ENCODE measurements around the gene TMEM121B. TPM values are rescaled to one million over a fixed set of nuclear protein-coding genes. Genes with fewer than 3 reads are reported as not detected.
A peak's percentile ranks its signal among the peaks of the same experiment; 100 is the strongest.

Gene TMEM121B
- total RNA-seq, 2 experiments from 2014 or later = 0.27 to 0.36 TPM

DNA sequence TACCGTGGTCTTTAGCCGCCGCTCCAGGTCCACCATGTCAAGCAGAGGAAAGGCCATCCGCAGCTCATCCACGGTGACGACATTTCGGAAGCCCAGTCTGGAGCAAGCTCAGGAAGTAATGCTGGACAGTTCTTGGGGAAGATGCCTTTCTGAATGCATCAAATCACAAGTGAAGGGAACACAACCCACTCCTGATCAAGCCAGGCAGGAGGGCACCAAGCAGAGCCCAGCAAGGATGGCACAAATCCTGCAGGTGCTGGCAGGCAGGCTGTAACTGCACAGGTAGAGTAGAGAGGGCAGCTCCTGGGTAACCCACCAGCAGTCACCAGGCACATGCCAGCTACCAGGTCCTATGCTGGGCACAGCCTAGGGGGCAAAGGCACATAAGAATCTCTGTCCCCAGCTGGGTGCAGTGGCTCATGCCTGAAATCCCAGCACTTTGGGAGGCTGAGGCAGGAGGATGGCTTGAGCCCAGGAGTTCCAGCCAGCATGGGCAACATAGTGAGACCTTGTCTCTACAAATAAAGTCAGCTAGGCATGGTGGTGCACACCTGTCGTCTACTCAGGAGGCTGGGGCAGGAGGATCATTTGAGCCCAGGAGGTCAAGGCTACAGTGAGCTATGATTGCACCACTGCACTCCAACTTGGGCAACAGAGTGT is 24.0 kb upstream of the TMEM121B start:
- Mint-ChIP-seq H3K27ac (no peak overlapping the region), H3K36me3 (peaks cover 21% of the 10 kb centered on the region), H3K4me3 (no peak overlapping the region), H3K9me3 (no peaks in the 10 kb centered on the region), H3K27me3 (no peaks in the 10 kb centered on the region), H3K4me1 (peaks cover 3% of the 10 kb centered on the region)
- DNase-seq = no peak

DNA sequence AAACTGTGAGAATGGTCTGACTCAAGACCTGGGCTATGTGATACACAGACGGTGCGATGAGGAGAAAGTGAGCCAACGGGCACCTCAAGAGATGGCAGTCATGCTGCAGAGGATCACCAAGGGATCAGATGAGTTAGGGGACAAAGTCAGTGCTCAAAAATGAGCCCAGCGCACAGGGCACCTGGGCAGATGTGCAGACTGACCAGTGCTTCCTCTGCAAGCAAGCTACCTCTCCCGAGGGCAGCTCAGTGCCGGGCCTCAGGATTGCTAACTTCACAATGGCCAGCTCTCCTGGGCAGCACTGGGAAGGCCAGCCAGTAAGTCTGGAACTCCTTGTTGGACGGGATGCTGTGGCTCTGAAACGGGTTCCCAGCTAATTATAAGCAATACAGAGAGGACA is 22.7 kb upstream of the TMEM121B start:
- Mint-ChIP-seq H3K9me3 (no peaks in the 10 kb centered on the region), H3K27ac (no peak overlapping the region), H3K27me3 (no peaks in the 10 kb centered on the region), H3K36me3 (peaks cover 21% of the 10 kb centered on the region), H3K4me3 (no peak overlapping the region), H3K4me1 (peaks cover 3% of the 10 kb centered on the region)
- no peak for DNase-seq

DNA sequence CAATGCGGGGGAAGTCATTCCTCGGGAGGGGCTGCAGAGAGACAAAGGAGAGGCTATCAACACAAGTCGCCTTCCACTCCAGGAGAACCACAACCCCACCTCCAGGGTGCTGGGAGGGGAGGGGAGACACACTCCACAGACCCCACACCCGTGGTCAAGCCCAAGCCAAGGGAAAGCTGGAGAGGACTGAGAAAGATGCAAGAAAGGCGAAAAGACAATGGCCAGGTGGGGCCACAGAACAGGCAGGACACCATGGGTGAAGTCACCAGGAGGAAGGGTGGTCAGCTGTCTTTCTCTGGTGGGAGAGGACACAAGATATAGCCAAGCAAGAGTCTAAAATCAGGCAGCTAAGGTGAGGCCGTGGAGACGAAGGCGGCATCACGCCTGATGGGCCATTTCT is 21.9 kb upstream of the TMEM121B start:
- Mint-ChIP-seq H3K9me3 (no peaks in the 10 kb centered on the region), H3K4me1 (peaks cover 2% of the 10 kb centered on the region), H3K4me3 (no peak overlapping the region), H3K27ac (no peak overlapping the region), H3K27me3 (no peaks in the 10 kb centered on the region), H3K36me3 (peaks cover 24% of the 10 kb centered on the region)
- no peak for DNase-seq

DNA sequence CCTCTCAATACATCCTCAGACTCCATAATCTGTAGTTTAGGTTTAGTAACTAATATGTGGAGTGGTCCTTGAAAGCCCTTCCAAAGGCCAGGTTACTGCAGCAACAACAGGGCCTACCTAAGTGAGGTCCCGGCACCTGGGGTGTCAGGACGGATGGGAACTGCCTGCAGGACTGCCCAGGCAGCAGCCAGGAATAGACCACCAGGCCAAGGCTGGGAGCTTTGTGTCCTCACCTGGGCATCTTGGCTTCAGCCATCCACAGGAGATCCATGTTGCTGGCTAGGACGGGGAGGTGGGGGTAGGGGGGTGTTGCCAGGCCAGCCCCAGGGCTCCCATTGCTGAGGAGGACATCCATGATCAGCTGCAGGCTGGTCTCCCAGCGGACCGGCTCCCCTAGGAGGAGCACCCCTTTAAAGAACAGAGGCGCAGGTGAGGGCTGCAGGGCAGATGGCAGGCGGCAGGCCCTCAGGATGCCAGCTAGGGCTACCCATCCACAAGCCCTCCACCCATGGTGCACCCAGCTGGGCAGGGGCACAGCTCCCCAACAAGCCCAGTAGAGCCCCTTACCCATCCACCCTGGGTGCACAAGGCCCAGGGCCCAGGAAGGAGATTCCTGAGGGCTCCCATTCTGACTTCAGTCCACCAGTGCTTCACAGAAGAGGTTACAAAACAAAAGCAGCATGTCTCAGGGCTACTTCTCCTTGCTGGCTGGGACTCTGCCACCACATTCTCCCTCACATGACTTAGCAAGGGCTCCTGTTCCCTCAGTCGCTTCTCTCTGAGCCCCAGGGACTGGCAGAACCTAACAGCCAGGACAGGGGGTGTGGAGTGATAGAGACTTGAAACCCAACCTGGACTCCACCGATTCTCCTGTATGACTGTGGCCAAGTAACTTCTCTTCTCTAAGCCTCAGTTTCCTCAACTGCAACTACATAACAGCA is 19.9 kb upstream of the TMEM121B start:
- Mint-ChIP-seq H3K36me3 (peaks cover 18% of the 10 kb centered on the region), H3K27ac (no peak overlapping the region), H3K4me3 (no peak overlapping the region), H3K27me3 (no peaks in the 10 kb centered on the region), H3K9me3 (no peaks in the 10 kb centered on the region), H3K4me1 (peaks cover 2% of the 10 kb centered on the region)
- no peak for DNase-seq

DNA sequence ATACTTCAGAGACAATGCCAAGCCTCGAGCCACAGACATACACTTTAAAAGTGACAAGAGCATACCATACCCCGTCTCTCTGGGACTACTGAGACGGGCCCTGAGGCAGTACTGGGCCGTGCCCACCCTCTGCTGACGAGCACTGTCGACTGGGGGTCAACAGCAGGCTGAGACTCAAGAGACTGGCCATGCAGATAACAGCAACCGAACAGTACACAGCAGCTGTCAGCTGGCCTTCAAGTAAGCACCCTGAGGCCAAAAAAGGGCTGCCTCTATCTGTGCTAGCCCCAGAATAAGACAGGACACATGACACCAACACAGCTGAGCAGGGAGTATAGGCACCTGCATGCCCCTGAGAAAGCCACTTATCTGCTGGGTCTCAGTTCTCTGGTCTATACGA is 18.9 kb upstream of the TMEM121B start:
- Mint-ChIP-seq H3K36me3 (peaks cover 15% of the 10 kb centered on the region), H3K27me3 (no peaks in the 10 kb centered on the region), H3K27ac (no peak overlapping the region), H3K4me1 (peaks cover 2% of the 10 kb centered on the region), H3K9me3 (no peaks in the 10 kb centered on the region), H3K4me3 (no peak overlapping the region)
- DNase-seq = no peak

DNA sequence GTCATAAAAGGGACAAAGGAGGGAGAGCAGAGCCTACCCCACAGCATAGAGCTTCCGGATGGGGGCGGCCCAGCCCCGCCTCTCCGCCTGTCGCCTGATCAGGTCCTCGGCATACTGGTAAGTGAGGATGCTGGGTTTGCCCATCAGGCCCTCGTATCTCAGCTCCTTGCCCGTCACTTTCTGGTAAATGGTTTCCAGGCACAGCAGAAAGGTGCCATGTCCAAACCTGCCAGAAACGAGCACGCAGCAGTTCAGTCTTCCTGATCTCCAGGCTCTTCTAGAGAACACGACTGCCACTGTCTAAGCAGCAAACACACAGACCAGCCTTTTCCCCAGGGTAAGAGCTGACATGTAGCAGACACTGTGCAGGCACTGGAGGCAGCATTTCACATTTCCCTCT is 17.4 kb upstream of the TMEM121B start:
- Mint-ChIP-seq H3K9me3 (no peaks in the 10 kb centered on the region), H3K4me3 (no peak overlapping the region), H3K36me3 (peaks cover 13% of the 10 kb centered on the region), H3K27me3 (no peaks in the 10 kb centered on the region), H3K4me1 (peaks cover 2% of the 10 kb centered on the region), H3K27ac (no peak overlapping the region)
- no peak for DNase-seq

DNA sequence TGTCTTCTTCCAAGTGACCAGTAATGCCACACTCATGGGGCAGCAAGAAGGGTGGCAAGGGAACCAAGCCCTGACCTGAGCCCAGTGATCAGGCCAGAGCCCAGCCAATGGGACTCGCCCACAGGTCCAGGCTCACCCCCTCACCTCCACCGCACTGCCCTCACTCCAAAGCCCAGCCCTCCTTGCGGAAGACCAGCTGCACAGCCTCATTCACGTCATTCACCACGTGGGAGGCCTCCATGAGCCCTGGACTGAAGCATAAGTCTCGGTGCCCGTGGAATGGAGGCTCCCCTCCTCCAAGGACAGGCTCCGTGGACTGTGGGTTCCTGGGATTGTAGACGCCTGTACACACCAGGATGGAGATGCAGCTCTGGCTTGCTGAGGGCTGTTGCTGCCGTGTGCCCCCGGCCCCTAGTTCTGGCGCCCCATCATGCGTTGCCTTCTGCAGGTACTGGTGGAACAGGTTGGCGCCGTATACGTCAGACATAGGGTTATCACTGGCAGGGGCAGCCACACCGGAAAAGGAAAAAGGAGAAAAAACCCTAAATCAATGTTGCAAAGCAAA is 16.8 kb upstream of the TMEM121B start:
- Mint-ChIP-seq H3K36me3 (peaks cover 12% of the 10 kb centered on the region), H3K9me3 (no peaks in the 10 kb centered on the region), H3K27me3 (no peaks in the 10 kb centered on the region), H3K27ac (no peak overlapping the region), H3K4me1 (peaks cover 2% of the 10 kb centered on the region), H3K4me3 (no peak overlapping the region)
- DNase-seq = no peak

DNA sequence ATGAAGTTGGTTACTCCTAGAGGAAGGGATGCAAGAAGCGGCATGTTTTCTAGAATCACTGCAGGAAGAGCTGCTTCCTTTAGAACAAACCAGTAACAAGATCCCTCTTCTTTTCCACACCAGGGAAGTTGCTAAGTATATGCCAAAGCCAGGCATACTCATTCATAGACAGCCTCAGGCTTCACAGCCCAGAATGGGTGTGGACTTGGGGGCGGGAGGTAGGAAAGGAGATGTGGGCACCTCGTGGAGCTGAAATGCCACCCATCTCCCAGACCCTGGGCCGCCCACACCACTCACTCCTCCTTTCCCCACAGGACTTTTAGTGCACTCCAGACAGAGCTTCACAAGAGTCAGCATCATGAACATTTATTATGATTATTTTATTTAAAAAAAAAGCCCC is 16.0 kb upstream of the TMEM121B start:
- no peak for DNase-seq
- H3K27ac Mint-ChIP-seq = no peak overlapping the region
- H3K4me1 Mint-ChIP-seq = no peaks in the 10 kb centered on the region
- H3K4me3 Mint-ChIP-seq = no peak overlapping the region
- peaks cover 8% of the 10 kb centered on the region for H3K36me3 Mint-ChIP-seq
- H3K27me3 Mint-ChIP-seq = no peaks in the 10 kb centered on the region
- no peaks in the 10 kb centered on the region for H3K9me3 Mint-ChIP-seq

DNA sequence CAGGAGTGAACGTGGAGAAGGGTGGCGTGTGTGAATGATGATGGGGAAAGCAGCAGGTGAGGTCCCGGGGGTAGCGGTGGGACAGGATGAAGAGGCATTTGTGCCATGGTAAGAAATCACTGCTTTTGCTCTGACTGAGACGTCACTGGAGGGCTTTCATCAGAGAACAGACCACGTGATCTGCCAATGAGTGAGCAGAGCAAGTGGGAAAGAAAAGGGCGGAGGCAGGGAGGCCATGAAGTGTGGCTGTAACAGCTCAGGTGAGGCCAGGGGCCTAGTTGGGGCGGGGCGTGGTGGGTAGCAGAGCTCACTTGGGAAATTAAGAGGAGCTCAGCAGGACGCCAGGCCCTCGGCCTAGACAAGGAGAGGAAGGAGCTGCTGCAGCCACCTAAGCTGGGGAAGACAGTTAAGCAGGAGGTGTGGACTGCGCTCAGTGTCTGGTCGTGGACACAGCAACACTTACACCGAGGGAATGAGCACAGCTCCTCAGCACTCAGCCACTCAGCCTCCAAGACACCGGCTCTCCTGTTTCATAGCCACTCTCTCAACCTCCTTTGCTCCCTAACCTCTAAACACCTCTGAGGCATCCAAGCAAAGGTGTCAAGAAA is 14.1 kb upstream of the TMEM121B start:
- no peak for DNase-seq
- Mint-ChIP-seq H3K27me3 (no peaks in the 10 kb centered on the region), H3K27ac (no peak overlapping the region), H3K4me1 (no peaks in the 10 kb centered on the region), H3K36me3 (peaks cover 5% of the 10 kb centered on the region), H3K9me3 (no peaks in the 10 kb centered on the region), H3K4me3 (no peak overlapping the region)

DNA sequence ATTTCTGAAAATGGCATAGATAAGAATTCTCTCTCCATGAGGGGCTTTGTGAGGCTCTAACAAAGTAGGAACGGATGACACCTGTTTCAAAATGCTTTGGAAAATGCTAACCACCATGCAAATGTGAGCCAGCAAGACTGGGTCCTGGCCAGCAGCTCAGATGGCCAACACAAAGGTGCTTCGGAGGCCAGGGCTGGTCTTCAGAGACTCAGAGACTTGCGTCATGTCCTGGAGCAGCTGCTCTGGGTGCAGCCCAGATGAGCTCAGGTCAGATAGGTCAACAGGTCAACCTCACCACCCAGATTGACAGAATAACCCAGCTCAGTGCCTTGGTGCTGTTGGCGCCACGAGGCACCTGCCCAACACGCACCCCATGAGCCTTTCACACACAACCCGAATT is 12.0 kb upstream of the TMEM121B start:
- Mint-ChIP-seq H3K27ac (no peak overlapping the region), H3K9me3 (no peaks in the 10 kb centered on the region), H3K4me1 (no peaks in the 10 kb centered on the region), H3K36me3 (peaks cover 2% of the 10 kb centered on the region), H3K4me3 (no peak overlapping the region), H3K27me3 (no peaks in the 10 kb centered on the region)
- DNase-seq = no peak

DNA sequence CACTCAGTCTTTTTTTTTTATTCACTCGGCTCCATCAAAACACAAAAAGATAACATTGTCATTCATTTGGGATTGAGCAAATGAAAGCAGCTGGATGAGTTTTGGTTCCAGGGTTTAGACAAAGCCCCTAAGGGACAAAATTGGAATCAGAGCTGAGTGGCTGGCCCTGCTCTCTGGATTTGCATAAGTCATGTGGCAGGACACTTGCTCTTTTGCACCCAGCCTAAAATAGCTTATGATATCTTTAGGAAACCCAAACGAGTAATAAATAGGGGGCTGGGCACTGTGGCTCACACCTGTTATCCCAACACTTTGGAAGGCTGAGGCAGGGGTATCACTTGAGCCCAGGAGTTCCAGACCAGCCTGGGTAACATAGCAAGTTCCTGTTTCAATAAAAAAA is 11.0 kb upstream of the TMEM121B start:
- no peak overlapping the region for H3K4me3 Mint-ChIP-seq
- no peak overlapping the region for H3K27ac Mint-ChIP-seq
- H3K27me3 Mint-ChIP-seq = no peaks in the 10 kb centered on the region
- H3K9me3 Mint-ChIP-seq = no peaks in the 10 kb centered on the region
- no peaks in the 10 kb centered on the region for H3K36me3 Mint-ChIP-seq
- H3K4me1 Mint-ChIP-seq = no peaks in the 10 kb centered on the region
- DNase-seq = no peak

DNA sequence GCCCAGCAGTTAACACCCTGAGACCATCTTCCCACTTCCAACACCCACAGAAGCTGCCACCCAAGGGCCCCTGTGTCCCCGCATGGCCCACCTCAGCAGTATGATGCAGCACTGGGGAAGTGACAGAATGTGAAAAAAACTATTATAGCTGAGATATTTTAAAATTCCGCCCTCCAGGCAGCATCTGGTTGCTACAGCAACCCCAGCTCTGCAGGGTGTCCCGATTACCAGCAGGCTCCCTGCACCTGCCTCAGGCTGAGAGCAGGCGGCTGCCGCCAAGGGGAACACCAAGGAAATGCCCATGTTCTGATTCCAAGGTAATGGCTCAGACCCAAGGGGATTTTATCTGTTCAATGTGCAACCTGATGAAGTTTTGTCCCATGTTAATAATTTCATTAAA is 10.5 kb upstream of the TMEM121B start:
- Mint-ChIP-seq H3K9me3 (no peaks in the 10 kb centered on the region), H3K4me3 (no peak overlapping the region), H3K36me3 (no peaks in the 10 kb centered on the region), H3K27me3 (no peaks in the 10 kb centered on the region), H3K4me1 (no peaks in the 10 kb centered on the region), H3K27ac (no peak overlapping the region)
- no peak for DNase-seq

DNA sequence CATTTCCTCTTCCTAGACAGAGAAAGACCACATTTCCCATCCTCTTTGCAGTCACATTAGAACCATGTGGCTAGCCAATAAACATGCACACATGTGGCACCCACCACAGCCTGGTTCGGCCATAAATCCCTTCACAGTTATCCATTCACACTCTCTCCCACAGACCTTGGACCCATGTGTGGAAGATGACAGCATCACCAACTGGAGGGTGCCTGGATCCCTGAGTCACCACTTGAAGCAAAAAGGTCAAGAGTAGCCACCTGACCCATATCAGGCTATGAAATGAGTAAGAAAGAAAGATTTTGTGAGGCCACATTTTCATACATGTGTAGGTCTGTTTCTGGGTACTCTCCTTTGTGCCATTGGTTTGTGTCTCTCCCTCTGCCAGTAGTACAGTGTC is 9.0 kb upstream of the TMEM121B start:
- Mint-ChIP-seq H3K4me1 (no peaks in the 10 kb centered on the region), H3K36me3 (no peaks in the 10 kb centered on the region), H3K4me3 (no peak overlapping the region), H3K9me3 (no peaks in the 10 kb centered on the region), H3K27ac (no peak overlapping the region), H3K27me3 (no peaks in the 10 kb centered on the region)
- DNase-seq = no peak

DNA sequence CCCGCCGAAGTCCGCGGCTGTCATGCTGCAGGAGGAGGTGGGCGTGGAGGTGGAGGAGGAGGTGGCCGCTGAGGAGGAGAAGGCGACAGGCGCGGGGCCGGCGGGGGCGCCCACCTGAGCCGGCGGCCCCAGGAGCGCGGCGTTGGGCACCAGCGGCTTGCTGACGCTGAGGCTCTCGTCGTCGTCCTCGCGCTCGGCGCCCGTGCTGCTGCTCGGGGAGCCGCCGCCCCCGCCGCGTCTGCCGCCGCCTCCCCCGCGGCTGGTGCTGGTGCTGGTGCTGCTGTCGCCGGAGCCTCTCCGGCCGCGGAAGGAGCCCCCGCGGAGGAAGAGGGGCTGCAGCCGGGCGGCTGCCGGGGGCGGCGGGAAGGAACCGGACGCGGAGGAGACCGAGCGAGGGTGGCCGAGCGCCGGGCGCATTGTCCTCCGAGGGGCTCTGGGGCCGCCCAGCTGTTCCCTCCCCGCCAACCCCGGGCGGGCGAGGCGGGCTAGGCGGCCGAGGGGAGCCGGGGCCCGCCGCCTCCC is 388 bp downstream of the TMEM121B start:
- no peaks in the 10 kb centered on the region for H3K36me3 Mint-ChIP-seq
- no peak overlapping the region for H3K4me3 Mint-ChIP-seq
- H3K27ac Mint-ChIP-seq = no peak overlapping the region
- peaks cover 25% of the 10 kb centered on the region for H3K27me3 Mint-ChIP-seq
- H3K9me3 Mint-ChIP-seq = no peaks in the 10 kb centered on the region
- H3K4me1 Mint-ChIP-seq = peaks cover 38% of the 10 kb centered on the region
- DNase-seq = peak; percentile 48

DNA sequence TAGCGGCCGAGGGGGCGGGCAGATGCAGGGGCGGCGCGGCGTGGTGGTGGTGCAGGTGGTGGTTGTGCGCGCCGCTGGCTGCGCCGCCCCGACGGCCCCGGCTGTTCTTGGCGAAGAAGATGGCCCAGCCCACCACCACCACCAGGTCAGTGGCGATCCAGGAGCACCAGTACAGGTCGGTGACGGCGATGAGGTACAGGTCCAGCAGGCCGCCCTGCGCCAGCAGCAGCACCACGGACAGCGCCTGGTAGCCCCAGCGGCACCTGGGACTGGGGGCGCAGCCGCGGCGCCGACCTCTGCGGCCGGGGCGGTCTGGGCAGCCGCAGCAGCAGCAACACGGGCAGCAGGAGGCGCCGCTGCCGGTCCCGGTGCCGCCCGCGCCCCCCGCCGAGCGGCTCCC is 879 bp downstream of the TMEM121B start:
- no peaks in the 10 kb centered on the region for H3K36me3 Mint-ChIP-seq
- H3K4me3 Mint-ChIP-seq = peak overlapping the region; percentile 48
- H3K27ac Mint-ChIP-seq = no peak overlapping the region
- peaks cover 43% of the 10 kb centered on the region for H3K4me1 Mint-ChIP-seq
- peak; percentile 69 for DNase-seq
- no peaks in the 10 kb centered on the region for H3K9me3 Mint-ChIP-seq
- H3K27me3 Mint-ChIP-seq = peaks cover 25% of the 10 kb centered on the region
